Inflammatory macrophage treated with lipopolysaccharide for 1 hour (primary cell): ENCODE results near the gene MMP12.

ENCODE experiments used
- DNase-seq, 2 donors: peaks; one replicate each; pipeline ENCODE4 v3.0.0-alpha.2; 2020 to 2022

Gene MMP12

GRCh38 chr11:102849311-102849710 lies 25.5 kb downstream of the MMP12 start:
- no peak for DNase-seq

- DNase-seq: no peak
These were observed 28.5 kb downstream of the MMP12 start for GRCh38 chr11:102846292-102846691.

- no peak for DNase-seq
These were observed 31.3 kb downstream of the MMP12 start, which contains the start of gene MMP3 for GRCh38 chr11:102843489-102843888. TSS of gene MMP3 (minus strand) at chr11:102843609. CDS start at chr11:102843546, 63 bp downstream.

- no peak for DNase-seq
These were observed 31.9 kb downstream of the MMP12 start for GRCh38 chr11:102842930-102843329.

GRCh38 chr11:102840018-102840417 lies 34.8 kb downstream of the MMP12 start:
- DNase-seq: no peak

- no peak for DNase-seq
These were observed 37.1 kb downstream of the MMP12 start for GRCh38 chr11:102837646-102838045.

GRCh38 chr11:102837156-102837555 lies 37.6 kb downstream of the MMP12 start:
- DNase-seq: no peak

GRCh38 chr11:102836290-102836875 lies 38.4 kb downstream of the MMP12 start:
- no peak for DNase-seq

GRCh38 chr11:102833731-102834130 lies 41.1 kb downstream of the MMP12 start:
- DNase-seq: no peak

- DNase-seq: no peak
These were observed 42.2 kb downstream of the MMP12 start for GRCh38 chr11:102832612-102833011.

GRCh38 chr11:102831489-102832440 lies 43.0 kb downstream of the MMP12 start:
- DNase-seq: no peak

GRCh38 chr11:102831128-102831488 lies 43.7 kb downstream of the MMP12 start:
- DNase-seq: no peak

- DNase-seq: peak in 1 of 2 donors; percentile 18
These were observed 44.6 kb downstream of the MMP12 start for GRCh38 chr11:102830001-102830727.

GRCh38 chr11:102829316-102830000 lies 45.3 kb downstream of the MMP12 start:
- DNase-seq: no peak

GRCh38 chr11:102824556-102824955 lies 50.2 kb downstream of the MMP12 start:
- peak; percentile 59 to 66 for DNase-seq

- DNase-seq: no peak
These were observed 55.3 kb downstream of the MMP12 start for GRCh38 chr11:102819491-102819890.

- no peak for DNase-seq
These were observed 61.3 kb downstream of the MMP12 start for GRCh38 chr11:102813484-102813883.
